ENCODE results near the gene TTC39B.

Gene TTC39B

GRCh38 chr9:15158064-15158463, 149.0 kb downstream of the TTC39B start:
- no peak overlapping the region for H3K27ac ChIP-seq (ENCODE audit: extremely low read depth, low read depth, low read length)
- H3K36me3 ChIP-seq (ENCODE audit: control insufficient read depth in 2 of 2, insufficient read depth in 1 of 2, low read length in 2 of 2) = no peaks in the 10 kb centered on the region
- H3K4me1 ChIP-seq (ENCODE audit: control insufficient read depth, insufficient read depth, low read length) = no peaks in the 10 kb centered on the region
- CTCF ChIA-PET = no interaction called here
- TF ChIP-seq ZNF433 (tag by site-specific recombination; IDR thresholded peaks at IDR 0.05; ENCODE audit: low read depth) = no peak
- no peak for TF ChIP-seq ZBTB48 (tag by site-specific recombination; IDR thresholded peaks at IDR 0.05)
- TF ChIP-seq ZNF26 (tag by site-specific recombination; IDR thresholded peaks at IDR 0.05) = no peak
- no peak for TF ChIP-seq ZBTB8A (tag by site-specific recombination; IDR thresholded peaks at IDR 0.05)
- TF ChIP-seq ZNF558 (tag by site-specific recombination; IDR thresholded peaks at IDR 0.05) = no peak
- no peak for TF ChIP-seq ZNF133 (tag by site-specific recombination; IDR thresholded peaks at IDR 0.05)
- no peak for TF ChIP-seq ZNF248 (tag by site-specific recombination; IDR thresholded peaks at IDR 0.05)
- TF ChIP-seq HOXA7 (CRISPR knock-in tag; IDR thresholded peaks at IDR 0.05; ENCODE audit: borderline replicate concordance) = no peak
- TF ChIP-seq ZNF157 (tag by site-specific recombination; IDR thresholded peaks at IDR 0.05) = no peak
- POLR2A ChIA-PET = no interaction called here
- H3K4me3 ChIP-seq (ENCODE audit: low read depth, low read length) = no peak overlapping the region
- H3K9me3 ChIP-seq (ENCODE audit: control insufficient read depth, insufficient read depth, low read depth, low read length) = no peaks in the 10 kb centered on the region

DNA sequence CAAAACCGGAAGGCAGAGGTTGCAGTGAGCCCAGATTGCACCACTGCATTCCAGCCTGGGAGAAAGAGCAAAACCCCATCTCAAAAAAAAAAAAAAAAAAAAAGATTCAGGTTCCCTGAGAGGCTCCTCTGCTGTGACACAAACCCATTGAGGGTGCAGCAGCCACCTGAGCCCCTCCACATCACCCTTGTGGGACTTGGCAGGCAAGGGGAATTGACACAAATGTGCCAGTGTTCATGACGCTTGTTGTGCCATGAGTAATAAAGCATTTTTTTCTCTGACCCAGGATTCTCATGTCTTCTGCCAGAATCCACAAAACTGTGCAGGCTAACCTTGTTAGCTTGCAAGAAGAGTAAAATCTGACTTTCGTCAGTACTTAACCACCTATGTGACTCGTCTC, 149.6 kb downstream of the TTC39B start:
- H3K27ac ChIP-seq (ENCODE audit: extremely low read depth, low read depth, low read length) = no peak overlapping the region
- no peaks in the 10 kb centered on the region for H3K4me1 ChIP-seq (ENCODE audit: control insufficient read depth, insufficient read depth, low read length)
- TF ChIP-seq ZNF692 (tag by site-specific recombination; IDR thresholded peaks at IDR 0.05) (no peak), ZNF768 (tag by site-specific recombination; IDR thresholded peaks at IDR 0.05) (no peak), ZNF623 (tag by site-specific recombination; IDR thresholded peaks at IDR 0.05) (no peak), ZNF514 (tag by site-specific recombination; IDR thresholded peaks at IDR 0.05) (no peak), ZBTB21 (tag by site-specific recombination; IDR thresholded peaks at IDR 0.05) (no peak), YY1 (tag by site-specific recombination; IDR thresholded peaks at IDR 0.05) (no peak), ZNF561 (tag by site-specific recombination; IDR thresholded peaks at IDR 0.05; ENCODE audit: borderline replicate concordance) (no peak)
- TF ChIP-seq, protein P1, sequence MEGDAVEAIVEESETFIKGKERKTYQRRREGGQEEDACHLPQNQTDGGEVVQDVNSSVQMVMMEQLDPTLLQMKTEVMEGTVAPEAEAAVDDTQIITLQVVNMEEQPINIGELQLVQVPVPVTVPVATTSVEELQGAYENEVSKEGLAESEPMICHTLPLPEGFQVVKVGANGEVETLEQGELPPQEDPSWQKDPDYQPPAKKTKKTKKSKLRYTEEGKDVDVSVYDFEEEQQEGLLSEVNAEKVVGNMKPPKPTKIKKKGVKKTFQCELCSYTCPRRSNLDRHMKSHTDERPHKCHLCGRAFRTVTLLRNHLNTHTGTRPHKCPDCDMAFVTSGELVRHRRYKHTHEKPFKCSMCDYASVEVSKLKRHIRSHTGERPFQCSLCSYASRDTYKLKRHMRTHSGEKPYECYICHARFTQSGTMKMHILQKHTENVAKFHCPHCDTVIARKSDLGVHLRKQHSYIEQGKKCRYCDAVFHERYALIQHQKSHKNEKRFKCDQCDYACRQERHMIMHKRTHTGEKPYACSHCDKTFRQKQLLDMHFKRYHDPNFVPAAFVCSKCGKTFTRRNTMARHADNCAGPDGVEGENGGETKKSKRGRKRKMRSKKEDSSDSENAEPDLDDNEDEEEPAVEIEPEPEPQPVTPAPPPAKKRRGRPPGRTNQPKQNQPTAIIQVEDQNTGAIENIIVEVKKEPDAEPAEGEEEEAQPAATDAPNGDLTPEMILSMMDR (tag by site-specific recombination; IDR thresholded peaks at IDR 0.05) = no peak
- ChIA-PET CTCF (interaction anchor here (0.6 kb wide), 1 partner anchor 51 kb away, joined by 3 read pairs; no protein-coding TSS in a partner anchor), POLR2A (no interaction called here)
- no peak overlapping the region for H3K4me3 ChIP-seq (ENCODE audit: low read depth, low read length)
- no peaks in the 10 kb centered on the region for H3K36me3 ChIP-seq (ENCODE audit: control insufficient read depth in 2 of 2, insufficient read depth in 1 of 2, low read length in 2 of 2)
- H3K9me3 ChIP-seq (ENCODE audit: control insufficient read depth, insufficient read depth, low read depth, low read length) = no peaks in the 10 kb centered on the region

DNA sequence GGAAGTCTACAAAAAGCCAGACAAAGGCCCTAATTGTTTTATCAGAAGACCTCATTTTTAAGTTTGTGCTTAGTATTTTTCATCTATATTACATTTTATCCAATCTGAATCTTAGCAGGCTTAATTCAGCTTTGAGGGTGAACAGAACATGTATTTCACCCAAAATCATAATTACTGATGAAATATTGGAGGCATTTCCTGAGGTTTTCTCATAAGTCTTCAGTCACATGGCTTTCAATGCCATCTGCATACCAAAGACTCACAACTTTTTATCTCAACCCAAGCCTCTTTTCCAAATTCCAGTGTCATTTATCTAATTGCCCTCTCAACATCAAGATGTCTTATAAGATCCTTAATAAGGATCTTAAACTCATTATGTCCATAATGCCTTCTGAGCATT, 150.8 kb downstream of the TTC39B start:
- ChIA-PET CTCF (no interaction called here), POLR2A (no interaction called here)
- H3K4me3 ChIP-seq (ENCODE audit: low read depth, low read length) = no peak overlapping the region
- H3K9me3 ChIP-seq (ENCODE audit: control insufficient read depth, insufficient read depth, low read depth, low read length) = no peaks in the 10 kb centered on the region
- no peaks in the 10 kb centered on the region for H3K36me3 ChIP-seq (ENCODE audit: control insufficient read depth in 2 of 2, insufficient read depth in 1 of 2, low read length in 2 of 2)
- H3K4me1 ChIP-seq (ENCODE audit: control insufficient read depth, insufficient read depth, low read length) = no peaks in the 10 kb centered on the region
- H3K27ac ChIP-seq (ENCODE audit: extremely low read depth, low read depth, low read length) = no peak overlapping the region
- TF ChIP-seq ZNF335 (tag by site-specific recombination; conservative IDR thresholded peaks at IDR 0.05) (no peak), ZNF155 (tag by site-specific recombination; IDR thresholded peaks at IDR 0.05) (no peak), ZNF768 (tag by site-specific recombination; IDR thresholded peaks at IDR 0.05) (no peak), ZNF610 (tag by site-specific recombination; IDR thresholded peaks at IDR 0.05; ENCODE audit: borderline replicate concordance) (no peak), ZNF404 (tag by site-specific recombination; IDR thresholded peaks at IDR 0.05) (no peak), WT1 (tag by site-specific recombination; IDR thresholded peaks at IDR 0.05) (no peak)
- TF ChIP-seq, protein P2, sequence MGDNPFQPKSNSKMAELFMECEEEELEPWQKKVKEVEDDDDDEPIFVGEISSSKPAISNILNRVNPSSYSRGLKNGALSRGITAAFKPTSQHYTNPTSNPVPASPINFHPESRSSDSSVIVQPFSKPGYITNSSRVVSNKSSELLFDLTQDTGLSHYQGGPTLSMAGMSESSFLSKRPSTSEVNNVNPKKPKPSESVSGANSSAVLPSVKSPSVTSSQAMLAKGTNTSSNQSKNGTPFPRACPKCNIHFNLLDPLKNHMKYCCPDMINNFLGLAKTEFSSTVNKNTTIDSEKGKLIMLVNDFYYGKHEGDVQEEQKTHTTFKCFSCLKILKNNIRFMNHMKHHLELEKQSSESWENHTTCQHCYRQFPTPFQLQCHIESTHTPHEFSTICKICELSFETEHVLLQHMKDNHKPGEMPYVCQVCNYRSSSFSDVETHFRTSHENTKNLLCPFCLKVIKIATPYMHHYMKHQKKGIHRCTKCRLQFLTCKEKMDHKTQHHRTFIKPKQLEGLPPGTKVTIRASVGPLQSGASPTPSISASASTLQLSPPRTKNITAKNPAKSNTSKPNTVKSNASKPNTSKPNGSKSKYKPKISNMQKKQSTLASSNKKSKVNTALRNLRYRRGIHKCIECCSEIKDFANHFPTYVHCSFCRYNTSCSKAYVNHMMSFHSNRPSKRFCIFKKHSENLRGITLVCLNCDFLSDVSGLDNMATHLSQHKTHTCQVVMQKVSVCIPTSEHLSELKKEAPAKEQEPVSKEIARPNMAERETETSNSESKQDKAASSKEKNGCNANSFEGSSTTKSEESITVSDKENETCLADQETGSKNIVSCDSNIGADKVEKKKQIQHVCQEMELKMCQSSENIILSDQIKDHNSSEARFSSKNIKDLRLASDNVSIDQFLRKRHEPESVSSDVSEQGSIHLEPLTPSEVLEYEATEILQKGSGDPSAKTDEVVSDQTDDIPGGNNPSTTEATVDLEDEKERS (tag by site-specific recombination; IDR thresholded peaks at IDR 0.05) = no peak
- TF ChIP-seq, protein P3, sequence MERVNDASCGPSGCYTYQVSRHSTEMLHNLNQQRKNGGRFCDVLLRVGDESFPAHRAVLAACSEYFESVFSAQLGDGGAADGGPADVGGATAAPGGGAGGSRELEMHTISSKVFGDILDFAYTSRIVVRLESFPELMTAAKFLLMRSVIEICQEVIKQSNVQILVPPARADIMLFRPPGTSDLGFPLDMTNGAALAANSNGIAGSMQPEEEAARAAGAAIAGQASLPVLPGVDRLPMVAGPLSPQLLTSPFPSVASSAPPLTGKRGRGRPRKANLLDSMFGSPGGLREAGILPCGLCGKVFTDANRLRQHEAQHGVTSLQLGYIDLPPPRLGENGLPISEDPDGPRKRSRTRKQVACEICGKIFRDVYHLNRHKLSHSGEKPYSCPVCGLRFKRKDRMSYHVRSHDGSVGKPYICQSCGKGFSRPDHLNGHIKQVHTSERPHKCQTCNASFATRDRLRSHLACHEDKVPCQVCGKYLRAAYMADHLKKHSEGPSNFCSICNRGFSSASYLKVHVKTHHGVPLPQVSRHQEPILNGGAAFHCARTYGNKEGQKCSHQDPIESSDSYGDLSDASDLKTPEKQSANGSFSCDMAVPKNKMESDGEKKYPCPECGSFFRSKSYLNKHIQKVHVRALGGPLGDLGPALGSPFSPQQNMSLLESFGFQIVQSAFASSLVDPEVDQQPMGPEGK (tag by site-specific recombination; IDR thresholded peaks at IDR 0.05) = no peak
